ENCODE results near the gene NFXL1. TPM values are rescaled to one million over a fixed set of nuclear protein-coding genes. Genes with fewer than 3 reads are reported as not detected.

The NFXL1 gene
- total RNA-seq, 4 donors from 2014 or later: 5.2 to 13.4 (median 7.5) TPM

DNA sequence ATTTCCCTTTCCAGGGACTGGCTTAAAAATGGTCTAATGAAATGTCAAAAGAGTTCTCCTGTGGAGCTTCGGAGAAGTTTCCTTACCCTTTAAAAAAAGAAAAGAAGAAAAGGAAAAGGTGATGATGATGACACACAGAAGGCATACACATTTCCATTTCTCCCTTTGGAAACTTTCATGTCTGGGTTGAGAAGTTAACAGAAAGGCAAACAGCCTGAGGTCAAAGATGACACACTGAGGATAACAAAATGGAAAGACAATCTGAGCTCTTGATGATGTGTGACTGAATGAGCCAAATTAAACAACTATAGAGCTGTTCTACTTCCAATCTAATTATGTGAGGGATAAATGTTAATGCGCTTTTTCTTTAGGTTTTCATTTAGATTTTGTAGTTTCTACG is 32.2 kb downstream of the NFXL1 start:
- Histone ChIP-seq H3K36me3 (peaks cover 5 to 83% (median 13%) of the 10 kb centered on the region in 3 donors), H3K4me3 (no peak overlapping the region), H3K4me1 (no peaks in the 10 kb centered on the region), H3K27me3 (no peaks in the 10 kb centered on the region), H3K9me3 (no peaks in the 10 kb centered on the region), H3K27ac (no peak overlapping the region)
- no peak for DNase-seq
- intact Hi-C loops (cut with DNase I): no loop called here
- TF ChIP-seq POLR2A (IDR thresholded peaks at IDR 0.05): no peak
- TF ChIP-seq, protein P1, sequence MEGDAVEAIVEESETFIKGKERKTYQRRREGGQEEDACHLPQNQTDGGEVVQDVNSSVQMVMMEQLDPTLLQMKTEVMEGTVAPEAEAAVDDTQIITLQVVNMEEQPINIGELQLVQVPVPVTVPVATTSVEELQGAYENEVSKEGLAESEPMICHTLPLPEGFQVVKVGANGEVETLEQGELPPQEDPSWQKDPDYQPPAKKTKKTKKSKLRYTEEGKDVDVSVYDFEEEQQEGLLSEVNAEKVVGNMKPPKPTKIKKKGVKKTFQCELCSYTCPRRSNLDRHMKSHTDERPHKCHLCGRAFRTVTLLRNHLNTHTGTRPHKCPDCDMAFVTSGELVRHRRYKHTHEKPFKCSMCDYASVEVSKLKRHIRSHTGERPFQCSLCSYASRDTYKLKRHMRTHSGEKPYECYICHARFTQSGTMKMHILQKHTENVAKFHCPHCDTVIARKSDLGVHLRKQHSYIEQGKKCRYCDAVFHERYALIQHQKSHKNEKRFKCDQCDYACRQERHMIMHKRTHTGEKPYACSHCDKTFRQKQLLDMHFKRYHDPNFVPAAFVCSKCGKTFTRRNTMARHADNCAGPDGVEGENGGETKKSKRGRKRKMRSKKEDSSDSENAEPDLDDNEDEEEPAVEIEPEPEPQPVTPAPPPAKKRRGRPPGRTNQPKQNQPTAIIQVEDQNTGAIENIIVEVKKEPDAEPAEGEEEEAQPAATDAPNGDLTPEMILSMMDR (IDR thresholded peaks at IDR 0.05): no peak
- WGBS, 2 donors: 56 to 61% methylated on average over 3 of the region's 3 CpGs

DNA sequence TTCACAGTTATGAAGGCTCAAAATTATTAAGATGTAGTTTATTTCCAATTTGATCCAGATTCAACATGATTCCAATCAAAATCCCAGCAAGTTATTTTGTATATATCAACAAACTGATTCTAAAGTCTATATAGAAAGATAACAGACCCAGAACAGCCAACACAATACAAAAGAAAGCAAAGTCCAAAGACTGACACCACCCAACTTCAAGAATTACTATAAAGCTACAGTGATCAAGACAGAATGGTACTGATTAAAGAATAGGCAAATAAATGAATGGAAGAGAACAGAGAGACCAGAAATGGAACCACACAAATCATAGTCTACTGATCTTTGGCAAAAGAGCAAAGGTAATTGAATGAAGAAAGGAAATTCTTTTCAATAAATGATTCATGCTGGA is 34.9 kb downstream of the NFXL1 start:
- Histone ChIP-seq H3K27me3 (no peaks in the 10 kb centered on the region), H3K36me3 (peaks cover 5 to 83% (median 13%) of the 10 kb centered on the region in 3 donors), H3K27ac (no peak overlapping the region), H3K4me1 (no peaks in the 10 kb centered on the region), H3K4me3 (no peak overlapping the region), H3K9me3 (no peaks in the 10 kb centered on the region)
- DNase-seq: no peak
- intact Hi-C loops (cut with DNase I): no loop called here
- TF ChIP-seq POLR2A (IDR thresholded peaks at IDR 0.05): no peak
- TF ChIP-seq, protein P1 (IDR thresholded peaks at IDR 0.05): no peak

DNA sequence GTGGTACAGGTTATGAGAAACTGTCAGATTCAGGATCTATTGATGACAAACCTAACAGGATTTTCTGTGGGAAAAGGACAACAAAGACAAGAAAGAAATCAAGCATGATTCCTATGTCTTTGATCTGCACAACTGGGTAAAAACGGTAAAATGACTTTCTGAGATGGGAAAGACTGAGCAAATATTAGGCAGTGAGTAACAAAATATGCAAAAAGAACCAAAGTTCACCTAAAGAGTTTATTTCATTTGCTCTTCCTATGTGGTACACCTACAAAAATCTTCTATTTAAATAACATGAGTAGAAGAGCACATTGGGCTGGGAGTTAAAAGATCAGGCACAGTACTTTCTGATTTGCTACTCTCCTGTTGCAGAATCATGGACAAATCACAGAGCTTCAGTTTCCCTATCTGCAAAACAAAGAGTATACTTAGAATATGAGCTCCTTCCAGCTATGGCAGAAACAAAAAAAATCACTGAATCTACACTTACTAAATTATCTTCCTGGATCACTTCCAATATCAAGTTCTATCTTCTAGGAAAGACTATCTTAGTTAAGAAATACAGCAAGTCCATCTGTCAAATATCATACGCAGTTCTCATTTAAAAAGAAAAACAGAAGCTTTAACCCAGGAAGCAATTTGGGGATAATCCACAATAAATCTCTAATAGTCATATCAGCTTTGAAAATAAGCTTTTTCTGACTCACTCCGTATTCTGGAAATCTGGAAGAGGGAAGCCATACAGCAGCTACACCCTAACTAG is 37.4 kb downstream of the NFXL1 start:
- DNase-seq: no peak
- H3K4me3 ChIP-seq: no peak overlapping the region
- peaks cover 0 to 5% (median 0%) of the 10 kb centered on the region in 3 donors for H3K9me3 ChIP-seq
- no peak overlapping the region for H3K27ac ChIP-seq
- no peak for TF ChIP-seq POLR2A (IDR thresholded peaks at IDR 0.05)
- TF ChIP-seq, protein P1 (IDR thresholded peaks at IDR 0.05): no peak
- no peaks in the 10 kb centered on the region for H3K4me1 ChIP-seq
- H3K27me3 ChIP-seq: no peaks in the 10 kb centered on the region
- WGBS, 2 donors: 88 to 90% methylated on average over 3 of the region's 3 CpGs
- intact Hi-C loops (cut with DNase I): no loop called here
- peaks cover 9 to 83% (median 11%) of the 10 kb centered on the region in 3 donors for H3K36me3 ChIP-seq

DNA sequence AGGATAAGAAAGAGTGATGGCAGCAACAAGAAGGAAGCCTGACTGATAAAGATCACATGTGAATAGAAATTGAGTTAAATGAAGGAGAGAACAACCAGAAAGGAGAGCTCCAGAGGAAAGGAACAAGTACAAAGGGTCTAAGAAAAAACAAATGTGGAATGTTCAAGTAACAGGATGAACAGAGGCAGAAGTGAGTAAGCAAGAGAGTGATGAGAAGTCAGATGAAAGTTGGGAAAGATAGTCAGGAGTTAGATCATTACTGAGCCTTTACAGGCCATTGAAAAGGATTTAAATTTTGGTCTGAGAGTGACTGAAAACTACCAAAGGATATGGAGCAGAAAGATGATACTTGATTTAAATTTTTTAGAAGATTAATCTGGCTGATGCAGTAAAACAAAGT is 38.1 kb downstream of the NFXL1 start:
- peaks cover 9 to 82% (median 13%) of the 10 kb centered on the region in 3 donors for H3K36me3 ChIP-seq
- intact Hi-C loops (cut with DNase I): no loop called here

More for the DNA sequence above, 38.1 kb downstream of the NFXL1 start:
- TF ChIP-seq, protein P1 (IDR thresholded peaks at IDR 0.05): no peak
- TF ChIP-seq POLR2A (IDR thresholded peaks at IDR 0.05): no peak
- Histone ChIP-seq H3K4me3 (no peak overlapping the region), H3K27me3 (no peaks in the 10 kb centered on the region), H3K27ac (no peak overlapping the region), H3K4me1 (no peaks in the 10 kb centered on the region), H3K9me3 (peaks cover 0 to 5% (median 0%) of the 10 kb centered on the region in 3 donors)
- DNase-seq: no peak
